ENCODE data around the gene ZDHHC14.
"Not testable (repeated sequence)": the region's sequence is repeated elsewhere in the genome, so short reads cannot be mapped to it uniquely, and the experiment has no call there.

The ZDHHC14 gene

GRCh38 chr6:157562997-157563396 is 182.0 kb downstream of the ZDHHC14 start:
- no peak overlapping the region for H3K9ac ChIP-seq (ENCODE audit: low read length)
- peaks cover 3% of the 10 kb centered on the region for H3K4me1 ChIP-seq (ENCODE audit: control insufficient read depth, insufficient read depth, low read length)
- H3K27me3 ChIP-seq (ENCODE audit: control insufficient read depth, insufficient read depth, low read length) = no peaks in the 10 kb centered on the region
- no peaks in the 10 kb centered on the region for H3K9me3 ChIP-seq (ENCODE audit: control insufficient read depth, low read length)
- no peak overlapping the region for H3K4me3 ChIP-seq (ENCODE audit: low read length)
- no peaks in the 10 kb centered on the region for H3K36me3 ChIP-seq (ENCODE audit: control insufficient read depth, insufficient read depth, low read length)

- no peaks in the 10 kb centered on the region for H3K9me3 ChIP-seq (ENCODE audit: control insufficient read depth, low read length)
- H3K4me3 ChIP-seq (ENCODE audit: low read length) = no peak overlapping the region
- H3K4me1 ChIP-seq (ENCODE audit: control insufficient read depth, insufficient read depth, low read length) = no peaks in the 10 kb centered on the region
- H3K9ac ChIP-seq (ENCODE audit: low read length) = no peak overlapping the region
- no peaks in the 10 kb centered on the region for H3K27me3 ChIP-seq (ENCODE audit: control insufficient read depth, insufficient read depth, low read length)
- H3K36me3 ChIP-seq (ENCODE audit: control insufficient read depth, insufficient read depth, low read length) = no peaks in the 10 kb centered on the region
Measured at GRCh38 chr6:157563611-157564284, 182.8 kb downstream of the ZDHHC14 start.

- Histone ChIP-seq H3K9ac (ENCODE audit: low read length) (no peak overlapping the region), H3K9me3 (ENCODE audit: control insufficient read depth, low read length) (no peaks in the 10 kb centered on the region), H3K4me1 (ENCODE audit: control insufficient read depth, insufficient read depth, low read length) (no peaks in the 10 kb centered on the region), H3K36me3 (ENCODE audit: control insufficient read depth, insufficient read depth, low read length) (no peaks in the 10 kb centered on the region), H3K4me3 (ENCODE audit: low read length) (no peak overlapping the region), H3K27me3 (ENCODE audit: control insufficient read depth, insufficient read depth, low read length) (no peaks in the 10 kb centered on the region)
Measured at GRCh38 chr6:157568702-157569101, 187.7 kb downstream of the ZDHHC14 start.

GRCh38 chr6:157569543-157569942 is 188.6 kb downstream of the ZDHHC14 start:
- Histone ChIP-seq H3K4me1 (ENCODE audit: control insufficient read depth, insufficient read depth, low read length) (no peaks in the 10 kb centered on the region), H3K4me3 (ENCODE audit: low read length) (no peak overlapping the region), H3K27me3 (ENCODE audit: control insufficient read depth, insufficient read depth, low read length) (no peaks in the 10 kb centered on the region), H3K36me3 (ENCODE audit: control insufficient read depth, insufficient read depth, low read length) (no peaks in the 10 kb centered on the region), H3K9me3 (ENCODE audit: control insufficient read depth, low read length) (no peaks in the 10 kb centered on the region), H3K9ac (ENCODE audit: low read length) (no peak overlapping the region)

GRCh38 chr6:157570104-157570503 is 189.1 kb downstream of the ZDHHC14 start:
- Histone ChIP-seq H3K4me3 (ENCODE audit: low read length) (no peak overlapping the region), H3K9me3 (ENCODE audit: control insufficient read depth, low read length) (no peaks in the 10 kb centered on the region), H3K9ac (ENCODE audit: low read length) (no peak overlapping the region), H3K4me1 (ENCODE audit: control insufficient read depth, insufficient read depth, low read length) (no peaks in the 10 kb centered on the region), H3K27me3 (ENCODE audit: control insufficient read depth, insufficient read depth, low read length) (no peaks in the 10 kb centered on the region), H3K36me3 (ENCODE audit: control insufficient read depth, insufficient read depth, low read length) (no peaks in the 10 kb centered on the region)

GRCh38 chr6:157570752-157571151 is 189.8 kb downstream of the ZDHHC14 start:
- Histone ChIP-seq H3K4me3 (ENCODE audit: low read length) (no peak overlapping the region), H3K9ac (ENCODE audit: low read length) (no peak overlapping the region), H3K9me3 (ENCODE audit: control insufficient read depth, low read length) (no peaks in the 10 kb centered on the region), H3K27me3 (ENCODE audit: control insufficient read depth, insufficient read depth, low read length) (no peaks in the 10 kb centered on the region), H3K36me3 (ENCODE audit: control insufficient read depth, insufficient read depth, low read length) (no peaks in the 10 kb centered on the region), H3K4me1 (ENCODE audit: control insufficient read depth, insufficient read depth, low read length) (no peaks in the 10 kb centered on the region)

GRCh38 chr6:157571269-157571668 is 190.3 kb downstream of the ZDHHC14 start:
- Histone ChIP-seq H3K36me3 (ENCODE audit: control insufficient read depth, insufficient read depth, low read length) (no peaks in the 10 kb centered on the region), H3K9me3 (ENCODE audit: control insufficient read depth, low read length) (no peaks in the 10 kb centered on the region), H3K27me3 (ENCODE audit: control insufficient read depth, insufficient read depth, low read length) (no peaks in the 10 kb centered on the region), H3K9ac (ENCODE audit: low read length) (no peak overlapping the region), H3K4me3 (ENCODE audit: low read length) (no peak overlapping the region), H3K4me1 (ENCODE audit: control insufficient read depth, insufficient read depth, low read length) (no peaks in the 10 kb centered on the region)

- H3K9ac ChIP-seq (ENCODE audit: low read length) = no peak overlapping the region
- H3K27me3 ChIP-seq (ENCODE audit: control insufficient read depth, insufficient read depth, low read length) = no peaks in the 10 kb centered on the region
- no peaks in the 10 kb centered on the region for H3K36me3 ChIP-seq (ENCODE audit: control insufficient read depth, insufficient read depth, low read length)
- H3K9me3 ChIP-seq (ENCODE audit: control insufficient read depth, low read length) = no peaks in the 10 kb centered on the region
- H3K4me1 ChIP-seq (ENCODE audit: control insufficient read depth, insufficient read depth, low read length) = no peaks in the 10 kb centered on the region
- no peak overlapping the region for H3K4me3 ChIP-seq (ENCODE audit: low read length)
Measured at GRCh38 chr6:157571950-157572349, 191.0 kb downstream of the ZDHHC14 start.

GRCh38 chr6:157574851-157575424 is 193.9 kb downstream of the ZDHHC14 start:
- no peaks in the 10 kb centered on the region for H3K36me3 ChIP-seq (ENCODE audit: control insufficient read depth, insufficient read depth, low read length)
- H3K9ac ChIP-seq (ENCODE audit: low read length) = no peak overlapping the region
- peaks cover 2% of the 10 kb centered on the region for H3K4me1 ChIP-seq (ENCODE audit: control insufficient read depth, insufficient read depth, low read length)
- no peak overlapping the region for H3K4me3 ChIP-seq (ENCODE audit: low read length)
- H3K27me3 ChIP-seq (ENCODE audit: control insufficient read depth, insufficient read depth, low read length) = no peaks in the 10 kb centered on the region
- H3K9me3 ChIP-seq (ENCODE audit: control insufficient read depth, low read length) = no peaks in the 10 kb centered on the region

GRCh38 chr6:157575436-157576145 is 194.6 kb downstream of the ZDHHC14 start:
- Histone ChIP-seq H3K9ac (ENCODE audit: low read length) (no peak overlapping the region), H3K9me3 (ENCODE audit: control insufficient read depth, low read length) (no peaks in the 10 kb centered on the region), H3K4me3 (ENCODE audit: low read length) (no peak overlapping the region), H3K36me3 (ENCODE audit: control insufficient read depth, insufficient read depth, low read length) (no peaks in the 10 kb centered on the region), H3K27me3 (ENCODE audit: control insufficient read depth, insufficient read depth, low read length) (no peaks in the 10 kb centered on the region), H3K4me1 (ENCODE audit: control insufficient read depth, insufficient read depth, low read length) (peaks cover 7% of the 10 kb centered on the region)

GRCh38 chr6:157576991-157577390 is 196.0 kb downstream of the ZDHHC14 start:
- not testable (repeated sequence) for H3K4me3 ChIP-seq (ENCODE audit: low read length); H3K9me3 ChIP-seq (ENCODE audit: control insufficient read depth, low read length); H3K36me3 ChIP-seq (ENCODE audit: control insufficient read depth, insufficient read depth, low read length); H3K27me3 ChIP-seq (ENCODE audit: control insufficient read depth, insufficient read depth, low read length); H3K4me1 ChIP-seq (ENCODE audit: control insufficient read depth, insufficient read depth, low read length); H3K9ac ChIP-seq (ENCODE audit: low read length)

GRCh38 chr6:157578527-157578926 is 197.5 kb downstream of the ZDHHC14 start:
- H3K36me3 ChIP-seq (ENCODE audit: control insufficient read depth, insufficient read depth, low read length); H3K4me1 ChIP-seq (ENCODE audit: control insufficient read depth, insufficient read depth, low read length); H3K27me3 ChIP-seq (ENCODE audit: control insufficient read depth, insufficient read depth, low read length); H3K4me3 ChIP-seq (ENCODE audit: low read length); H3K9me3 ChIP-seq (ENCODE audit: control insufficient read depth, low read length); H3K9ac ChIP-seq (ENCODE audit: low read length): not testable (repeated sequence)

Measured in mucosa of stomach (tissue), 1 donor.